Stimulated activated CD4-positive, alpha-beta T cell treated with anti-CD3 and anti-CD28 coated beads, Interleukin-2, amount 100 ng/mL, for 48 hours (primary cell): ENCODE data around the gene DNAJC5.
"Not testable (repeated sequence)": the region's sequence is repeated elsewhere in the genome, so short reads cannot be mapped to it uniquely, and the experiment has no call there.

ENCODE experiments used
- DNase-seq, 2 donors: peaks; one replicate each; pipeline ENCODE4 v3.0.0-alpha.2; 2020

Gene DNAJC5

DNA sequence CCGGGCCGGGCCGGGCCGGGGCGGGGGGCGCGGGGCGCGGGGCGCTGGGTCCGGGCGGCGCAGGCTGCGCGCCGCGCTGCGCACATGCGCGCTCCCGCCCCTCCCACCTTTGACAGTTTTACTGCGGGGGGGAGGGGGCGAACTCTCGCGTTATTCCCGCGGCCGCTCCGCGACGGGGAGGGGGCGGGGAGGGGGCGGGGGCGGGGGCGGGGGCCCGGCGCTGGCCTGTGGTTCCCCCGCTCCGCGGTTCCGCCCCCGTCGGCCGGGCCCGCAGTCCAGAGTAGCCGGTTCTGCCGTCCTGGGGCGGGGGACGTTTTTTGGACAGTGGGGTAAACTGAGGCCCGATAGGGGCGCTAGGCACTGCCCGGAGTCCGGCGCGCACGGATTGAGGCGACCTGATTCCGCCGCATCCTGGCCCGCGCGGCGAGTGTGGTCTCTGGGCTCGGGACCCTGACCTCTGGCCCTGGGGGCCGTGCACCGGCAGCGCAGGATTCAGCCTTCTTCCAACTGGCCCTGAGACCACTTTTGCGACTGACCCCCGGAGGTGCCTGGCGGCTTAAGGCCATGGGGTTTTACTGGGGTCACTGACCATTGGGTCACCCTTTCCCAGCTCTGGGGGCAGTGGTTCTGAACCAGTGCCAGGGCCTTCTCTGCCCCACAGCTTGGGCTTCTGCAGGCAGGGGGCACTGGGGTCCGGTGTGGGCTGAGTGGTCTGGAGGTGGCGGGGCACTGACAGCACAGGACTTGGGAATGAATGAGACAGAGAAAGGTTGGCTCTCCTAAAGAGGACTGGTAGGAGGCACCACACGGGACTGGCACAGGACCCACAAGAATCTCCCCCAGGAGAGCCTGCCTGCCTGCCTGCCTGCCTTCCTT lies 75.2 kb downstream of the DNAJC5 start, which contains the start of gene ZNF512B:
Gene ZNF512B (minus strand): TSS at position 93 of the 876 bp plus-strand sequence. CDS start 1,980 bp downstream, outside the sequence.
- peak; percentile 53 to 55 for DNase-seq

DNA sequence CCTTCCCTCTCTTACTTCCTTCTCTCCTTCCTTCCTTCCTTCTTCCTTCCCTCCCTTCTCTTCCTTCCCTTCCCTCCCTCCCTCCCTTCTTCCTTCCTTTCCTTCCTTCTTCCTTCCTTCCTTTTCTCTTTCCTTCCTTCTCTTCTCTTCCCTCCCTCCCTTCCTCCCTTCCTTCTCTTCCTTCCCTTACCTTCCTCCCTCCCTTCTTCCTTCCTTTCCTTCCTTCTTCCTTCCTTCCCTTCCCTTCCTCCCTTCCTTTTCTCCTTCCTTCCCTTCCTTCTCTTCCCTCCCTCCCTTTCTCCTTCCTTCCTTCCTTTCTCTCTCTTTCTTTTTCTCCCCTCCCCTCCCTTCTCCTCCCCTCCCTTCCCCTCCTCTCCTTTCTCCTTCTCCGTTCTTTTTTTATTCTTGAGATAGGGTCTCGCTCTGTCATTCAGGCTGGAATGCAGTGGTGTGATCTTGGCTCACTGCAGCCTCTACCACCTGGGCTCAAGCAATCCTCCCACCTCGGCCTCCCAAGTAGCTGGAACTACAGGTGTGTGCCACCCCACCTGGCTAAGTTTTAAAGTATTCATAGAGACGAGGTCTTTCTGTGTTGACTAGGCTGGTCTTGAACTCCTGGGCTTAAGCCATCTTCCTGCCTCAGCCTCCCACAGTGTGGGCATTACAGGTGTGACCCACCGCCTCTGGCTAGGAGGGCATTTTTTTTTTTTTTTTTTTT lies 75.9 kb downstream of the DNAJC5 start:
- no peak for DNase-seq

DNA sequence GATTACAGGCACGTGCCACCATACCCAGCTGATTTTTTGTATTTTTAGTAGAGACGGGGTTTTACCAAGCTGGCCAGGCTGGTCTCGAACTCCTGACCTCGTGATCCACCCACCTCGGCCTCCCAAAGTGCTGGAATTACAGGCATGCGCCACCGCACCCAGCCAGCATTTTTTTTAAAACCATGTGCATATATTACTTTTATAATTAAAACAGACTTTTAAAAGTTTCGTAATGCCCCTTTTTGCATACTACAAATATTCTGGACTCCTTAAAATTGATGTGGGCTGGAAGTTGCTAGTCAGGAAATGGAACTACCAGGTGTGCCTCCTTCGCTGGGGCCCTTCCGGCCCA lies 77.0 kb downstream of the DNAJC5 start:
- not testable (repeated sequence) for DNase-seq

DNA sequence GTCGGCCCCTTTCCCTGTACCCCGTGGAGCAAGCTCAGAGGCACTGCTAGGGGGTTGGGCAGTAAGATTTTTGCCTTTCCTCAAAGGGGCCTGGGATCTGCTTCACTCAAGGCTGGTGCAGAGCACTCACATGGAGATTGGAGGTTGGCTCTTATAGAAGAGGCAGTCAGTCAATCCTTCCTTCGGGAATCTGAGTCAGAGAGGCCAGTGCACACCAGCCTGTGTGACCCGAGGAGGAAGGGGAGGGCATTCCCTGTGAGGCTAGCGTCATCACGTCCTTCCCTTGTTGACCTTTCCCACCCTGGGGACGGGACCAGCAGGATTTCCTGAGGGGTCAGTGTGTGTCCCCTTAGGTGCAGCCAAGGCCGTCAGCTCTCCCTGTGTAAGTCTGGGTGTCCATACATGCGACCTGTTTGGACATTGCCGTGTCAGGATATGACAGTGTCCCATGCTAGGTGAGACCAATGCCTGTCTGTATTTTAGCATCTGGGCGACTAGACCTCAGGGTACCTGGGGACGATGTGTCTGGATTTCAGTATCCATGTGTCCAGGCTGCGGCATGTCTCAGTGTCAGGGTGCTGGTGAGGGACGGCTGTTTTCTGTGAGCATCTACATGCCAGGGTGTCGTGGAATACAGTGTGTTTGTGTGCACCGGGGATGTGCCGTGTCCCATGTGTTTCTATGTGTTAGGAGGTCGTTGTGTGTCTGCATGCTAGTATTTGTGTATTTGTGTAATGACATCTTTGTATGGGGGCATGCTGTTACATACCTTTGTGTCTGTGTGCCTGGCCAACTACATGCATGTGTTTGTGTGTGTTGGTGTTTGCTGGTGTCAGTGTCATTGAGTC lies 77.6 kb downstream of the DNAJC5 start:
- DNase-seq = no peak

DNA sequence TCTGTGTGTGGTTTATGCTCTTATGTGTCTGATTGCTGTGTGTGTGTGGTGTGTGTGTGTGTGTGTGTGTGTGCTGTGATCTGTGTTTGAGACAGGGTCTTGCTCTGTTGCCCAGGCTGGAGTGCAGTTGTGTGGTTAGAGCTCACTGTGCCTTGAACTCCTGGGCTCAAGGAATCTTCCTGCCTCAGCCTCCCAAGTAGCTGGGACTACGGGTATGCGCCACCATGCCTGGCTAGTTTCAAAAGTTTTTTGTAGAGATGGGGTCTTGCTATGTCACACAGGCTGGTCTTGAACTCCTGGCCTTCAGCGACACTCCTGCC lies 78.2 kb downstream of the DNAJC5 start:
- no peak for DNase-seq

DNA sequence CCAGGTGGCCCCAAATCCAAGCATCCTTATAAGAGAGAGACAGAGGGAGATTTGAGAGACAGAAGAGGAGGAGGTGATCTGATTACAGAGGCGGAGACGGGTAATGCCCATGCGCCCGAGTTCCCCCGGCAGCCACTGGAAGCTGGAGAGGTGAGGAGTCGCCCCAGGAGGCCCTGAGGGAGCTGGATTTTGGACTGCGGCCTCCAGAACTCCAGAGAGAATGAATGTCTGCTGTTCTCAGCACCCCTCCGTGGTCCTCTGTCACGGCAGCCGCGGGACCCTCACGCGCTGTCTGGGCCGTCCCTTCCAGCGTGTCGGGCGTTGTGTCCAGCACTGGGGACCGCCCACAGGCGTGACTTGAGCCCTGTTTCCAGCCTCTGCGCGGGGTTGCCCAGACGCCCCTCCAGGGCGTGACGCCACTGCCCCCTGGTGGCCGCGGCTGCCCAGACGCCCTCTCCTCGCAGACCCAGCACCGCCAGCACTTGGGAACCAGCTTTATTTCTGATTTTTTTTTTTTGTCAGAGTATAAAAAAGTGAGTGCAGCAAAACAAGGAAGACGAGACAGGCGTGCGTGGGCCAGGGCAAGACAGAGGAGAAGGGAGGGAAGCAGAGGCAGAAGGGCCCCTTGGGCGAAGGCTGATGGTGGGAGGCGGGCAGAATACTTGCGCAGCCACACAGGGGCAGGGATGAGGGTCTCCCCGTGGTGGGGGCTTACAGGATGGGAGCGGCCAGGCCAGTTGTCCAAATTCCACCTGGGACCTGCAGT lies 78.9 kb downstream of the DNAJC5 start:
- peak; percentile 76 to 86 for DNase-seq

DNA sequence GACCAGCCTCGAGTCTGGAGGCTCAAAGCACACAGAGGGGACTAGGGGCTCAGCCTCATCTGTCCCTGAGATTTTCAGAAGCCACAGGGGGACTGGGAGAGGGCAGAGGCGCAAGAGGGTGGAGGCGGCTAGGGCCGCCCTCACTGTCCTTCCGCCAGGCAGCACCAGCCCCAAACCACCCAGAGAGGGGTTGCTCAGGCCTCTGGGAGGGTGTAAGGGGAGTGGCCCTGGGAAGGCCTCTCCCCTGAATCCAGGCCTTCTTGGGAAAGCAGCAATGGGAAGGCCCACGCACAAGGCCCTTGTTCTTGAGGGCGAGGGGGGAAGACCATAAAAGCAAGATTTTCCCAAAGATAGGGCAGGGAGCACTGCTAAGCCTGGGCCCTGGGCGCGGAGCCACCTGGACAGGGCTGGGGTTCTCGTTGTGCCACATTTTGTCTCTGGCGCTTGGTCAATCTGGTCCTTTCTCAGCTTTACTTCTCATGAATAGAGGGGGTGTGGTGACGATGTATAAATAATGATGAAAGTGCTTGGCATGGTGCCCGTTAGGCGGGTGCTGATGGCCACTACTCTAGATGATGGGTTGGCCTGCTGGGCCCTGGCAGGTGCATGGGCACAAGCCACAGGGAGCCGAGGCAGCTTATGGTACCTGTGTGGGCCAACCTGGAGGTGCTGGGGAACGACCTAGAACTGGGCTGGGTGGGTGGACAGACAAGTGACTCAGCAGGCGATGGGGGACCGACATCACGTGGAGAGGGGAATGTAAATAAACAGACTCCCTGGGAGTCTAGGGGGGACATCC lies 79.7 kb downstream of the DNAJC5 start:
- DNase-seq = no peak

DNA sequence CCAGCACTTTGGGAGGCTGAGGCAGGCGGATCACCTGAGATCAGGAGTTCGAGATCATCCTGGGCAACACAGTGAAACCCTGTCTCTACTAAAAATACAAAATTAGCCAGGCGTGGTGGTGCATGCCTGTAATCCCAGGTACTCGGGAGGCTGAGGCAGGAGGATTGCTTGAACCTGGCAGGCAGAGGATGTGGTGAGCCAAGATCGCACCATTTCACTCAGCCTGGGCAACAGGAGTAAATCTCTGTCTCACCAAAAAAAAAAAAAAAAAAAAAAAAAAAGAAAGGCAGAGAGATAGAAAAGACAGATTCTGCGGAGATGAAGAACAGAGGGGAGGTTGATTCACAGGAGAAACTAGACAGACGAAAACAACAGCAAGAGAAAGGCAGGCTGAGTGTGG lies 81.6 kb downstream of the DNAJC5 start:
- DNase-seq = not testable (repeated sequence)

DNA sequence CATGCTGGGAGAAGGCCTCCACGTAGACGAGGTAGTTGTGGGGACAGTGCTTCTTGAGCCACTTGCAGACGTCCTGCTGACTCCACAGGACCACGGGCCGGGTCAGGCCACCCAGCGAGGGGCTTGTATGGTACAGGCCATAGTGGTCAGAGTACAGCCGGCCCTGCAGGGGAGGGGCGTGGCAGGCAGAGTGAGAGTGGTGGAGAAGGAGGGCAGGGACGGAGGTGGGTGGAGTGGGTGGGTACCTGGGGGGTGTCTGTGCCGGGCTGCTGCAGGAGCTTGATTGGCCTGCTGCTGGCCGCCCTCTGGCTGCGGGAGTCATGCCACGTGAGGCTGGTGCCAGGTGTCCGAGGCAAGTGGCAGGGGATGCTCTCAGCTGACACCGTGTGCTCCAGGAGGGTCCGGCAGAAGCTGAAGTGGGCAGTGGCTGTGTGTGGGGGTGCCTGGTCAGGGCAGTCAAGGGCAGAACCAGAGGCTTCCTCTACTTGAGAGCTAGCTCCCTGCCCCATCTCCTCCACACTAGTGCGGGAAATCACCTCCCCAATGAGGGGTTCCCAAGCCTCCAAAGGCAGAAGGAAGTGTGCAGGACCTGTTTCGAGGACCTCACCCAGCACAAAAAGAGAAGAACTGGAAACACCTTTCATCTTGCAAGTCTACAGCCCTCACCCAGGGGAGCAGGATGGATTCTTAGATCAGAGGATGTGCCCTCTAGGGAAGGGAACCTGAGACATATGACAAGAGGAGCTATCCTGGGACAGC lies 82.2 kb downstream of the DNAJC5 start:
- DNase-seq = no peak

DNA sequence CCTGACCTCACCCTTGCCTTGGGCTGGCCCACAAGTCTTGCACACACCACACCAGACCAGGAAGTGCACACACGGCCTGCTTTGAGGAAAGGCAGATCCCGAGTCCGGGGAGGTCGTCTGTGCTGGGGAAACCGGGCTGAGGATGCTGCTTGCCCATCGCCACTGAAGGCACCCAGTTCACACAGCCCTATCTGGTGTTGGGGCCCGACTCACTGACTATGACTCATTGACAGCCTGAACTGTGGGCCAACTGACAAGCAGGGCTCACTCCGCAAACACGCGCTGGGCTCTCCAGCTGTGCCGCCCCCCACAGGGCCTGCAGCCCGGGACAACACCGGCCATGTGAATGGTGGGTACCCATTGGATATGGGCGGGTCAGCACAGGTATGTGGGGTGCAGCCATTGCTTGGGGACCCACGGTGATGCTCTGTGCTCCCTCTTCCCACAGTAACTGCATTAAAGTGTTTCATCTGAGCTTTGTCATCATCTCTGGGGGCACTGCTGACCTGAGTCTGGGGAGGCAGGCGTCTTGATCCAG lies 82.9 kb downstream of the DNAJC5 start:
- peak; percentile 48 to 54 for DNase-seq

DNA sequence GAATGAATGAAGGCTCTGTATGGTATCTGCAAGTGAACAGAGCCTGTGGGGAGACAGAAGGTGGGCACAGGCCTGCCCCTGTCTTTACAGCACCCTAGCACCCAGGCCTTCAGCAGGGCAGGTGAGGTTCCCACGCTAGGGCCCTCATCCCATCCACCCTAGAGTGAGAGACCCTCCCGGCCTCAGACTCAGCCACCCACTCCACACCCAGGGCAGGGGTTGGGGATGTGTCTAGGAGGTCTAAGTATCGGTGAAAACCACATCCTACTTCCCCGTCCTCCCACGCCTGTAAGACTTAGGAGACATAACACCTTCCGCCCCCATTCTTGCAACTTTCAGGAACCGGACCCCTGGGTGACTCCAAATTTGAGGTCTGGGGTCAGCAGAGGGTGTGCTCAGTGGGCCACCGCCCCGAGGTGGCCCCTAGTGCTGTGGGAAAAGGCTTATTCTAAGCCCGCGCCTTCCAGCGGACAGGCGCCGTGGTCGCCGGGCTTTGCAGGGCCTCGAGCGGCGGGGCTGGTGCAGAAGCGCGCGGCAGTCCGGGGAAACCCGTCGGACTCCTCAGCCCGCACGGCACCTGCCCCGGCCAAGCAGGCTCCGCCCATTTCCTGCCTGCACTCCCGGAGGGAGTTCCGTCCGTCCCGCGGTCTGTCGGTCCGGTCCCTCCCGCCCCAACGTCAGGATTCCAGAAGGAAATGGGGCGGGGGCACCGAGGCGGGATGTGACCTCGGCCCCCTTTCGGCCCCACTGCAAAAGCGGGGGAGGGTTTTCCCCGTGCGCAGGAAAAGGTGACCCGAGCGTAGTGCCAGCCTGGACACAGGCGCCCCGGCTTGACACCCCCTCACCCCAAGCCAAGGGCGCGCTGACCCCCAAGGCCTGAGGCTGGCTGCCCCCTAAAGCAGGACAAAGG lies 83.6 kb downstream of the DNAJC5 start:
- DNase-seq = peak; percentile 58 to 59

DNA sequence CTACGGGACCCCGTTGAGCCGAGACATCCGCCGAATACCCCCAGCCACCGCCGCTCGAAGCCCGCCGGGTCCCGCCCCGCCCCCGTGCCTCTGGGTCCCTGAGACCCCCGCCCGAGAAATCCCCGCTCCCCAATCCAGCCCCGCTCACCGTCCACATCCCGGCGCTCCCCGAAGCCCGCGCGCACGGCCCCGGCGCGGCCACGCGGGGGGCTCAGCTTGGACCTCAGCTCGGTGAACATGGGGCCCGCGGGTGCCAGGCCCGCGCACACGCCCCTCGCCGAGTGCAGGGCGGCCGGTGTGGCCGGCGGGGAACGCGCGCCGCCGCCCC lies 84.3 kb downstream of the DNAJC5 start:
- DNase-seq = no peak

DNA sequence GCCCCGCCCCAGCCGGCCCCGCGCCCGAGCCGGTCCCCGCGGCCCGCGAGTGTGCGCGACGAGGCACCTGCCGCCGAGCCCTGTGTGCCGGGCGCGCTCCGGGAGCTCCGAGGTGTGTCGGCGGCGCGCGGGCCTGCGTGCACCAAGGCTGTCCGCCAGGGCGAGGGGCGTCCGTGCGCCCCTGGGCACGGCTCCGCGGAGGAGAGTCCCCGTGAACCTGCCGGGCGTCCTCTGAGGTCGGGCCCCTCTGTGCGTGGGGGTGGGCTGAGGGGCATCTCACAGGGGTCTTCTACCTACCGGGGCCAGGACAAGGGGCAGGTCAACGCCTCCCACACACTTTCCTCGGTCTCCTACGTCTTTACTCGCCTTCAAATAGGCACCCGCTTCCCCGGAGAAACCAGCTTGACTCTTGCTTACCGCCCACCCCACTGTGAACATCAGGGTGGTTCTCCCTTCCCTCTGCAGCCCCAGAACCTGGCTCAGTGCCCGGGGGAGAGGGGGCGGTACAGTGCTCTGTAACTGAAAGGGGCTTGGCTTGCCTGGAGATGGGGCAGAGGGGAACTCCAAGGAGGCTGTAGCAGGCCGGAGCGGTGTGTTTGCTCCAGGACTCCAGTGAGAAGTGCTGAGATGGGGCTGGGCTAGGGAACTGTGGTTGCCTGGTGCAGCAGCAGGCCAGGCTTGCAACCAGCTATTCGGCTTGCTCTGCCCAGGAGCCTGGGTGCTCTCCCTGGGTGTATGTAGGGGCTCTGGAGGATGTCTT lies 84.8 kb downstream of the DNAJC5 start, which contains the start of gene SAMD10:
Gene SAMD10 (minus strand): TSS at position 86 of the 760 bp plus-strand sequence. CDS start 175 bp downstream, outside the sequence.
- DNase-seq = peak; percentile 70 to 76

DNA sequence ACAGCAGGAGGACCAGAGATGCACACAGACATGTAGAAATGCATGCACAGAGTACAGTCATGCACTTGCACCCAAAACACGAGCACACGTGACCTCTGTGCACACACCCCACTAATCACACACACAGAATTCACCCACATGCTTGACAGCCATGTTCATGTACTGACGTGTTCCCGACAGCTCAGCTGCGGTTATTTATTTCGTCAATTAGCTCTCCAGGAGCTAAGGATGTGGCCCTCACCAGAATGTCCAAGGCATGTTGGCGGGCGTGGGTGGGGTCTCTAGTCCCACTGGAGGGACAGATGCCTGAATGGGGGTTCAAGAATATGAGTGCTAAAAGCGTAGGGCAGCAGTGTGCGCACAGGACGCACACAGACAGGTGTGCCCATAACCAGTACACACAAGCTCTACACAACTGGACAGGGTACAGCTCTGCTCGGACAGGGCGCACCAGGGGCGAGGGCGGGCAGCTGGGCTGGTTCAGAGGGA lies 85.4 kb downstream of the DNAJC5 start:
- peak; percentile 24 to 28 for DNase-seq

DNA sequence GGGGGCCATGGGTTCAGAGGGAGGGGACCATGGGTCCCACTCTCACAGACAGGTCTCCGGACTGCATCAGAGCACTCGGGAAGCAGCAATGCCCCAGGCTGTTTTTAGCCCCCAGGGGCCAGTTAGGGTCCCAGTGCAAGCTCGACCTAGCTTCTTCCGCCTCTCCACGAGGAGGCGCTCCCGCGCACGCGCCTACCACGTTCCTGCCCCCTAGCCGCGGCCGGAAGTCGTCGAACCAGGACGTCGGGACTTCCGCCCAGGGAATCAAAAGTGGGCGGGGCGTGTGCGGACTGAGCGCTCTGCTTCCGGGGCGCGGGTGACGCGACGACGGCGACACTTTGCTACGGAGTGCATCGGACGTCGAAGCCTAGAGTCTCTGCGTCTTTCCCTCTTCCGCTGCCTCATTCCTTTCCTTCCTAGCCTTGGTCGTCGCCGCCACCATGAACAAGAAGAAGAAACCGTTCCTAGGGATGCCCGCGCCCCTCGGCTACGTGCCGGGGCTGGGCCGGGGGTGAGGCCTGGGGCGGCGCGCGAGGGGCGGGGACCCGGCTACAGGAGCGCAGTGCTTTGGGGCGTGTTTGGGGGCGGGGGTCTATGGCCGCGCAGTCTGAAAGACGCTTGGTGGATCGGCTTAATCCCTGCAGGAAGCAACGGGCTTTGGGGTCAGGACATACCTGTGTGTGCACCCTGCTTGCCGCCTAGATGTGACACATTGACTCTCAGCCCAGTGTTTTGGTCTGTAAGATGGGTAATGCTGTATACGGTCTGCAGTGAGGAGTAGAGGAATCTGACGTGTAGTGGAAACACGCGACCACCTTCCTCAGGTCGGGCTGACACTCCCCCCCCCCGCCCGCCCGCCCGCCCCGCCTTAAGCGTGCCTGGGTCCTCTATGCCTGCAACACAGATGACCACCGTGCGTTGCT lies 86.1 kb downstream of the DNAJC5 start, which contains the start of gene PRPF6:
Gene PRPF6 (plus strand): TSS at position 327 of the 923 bp plus-strand sequence. CDS start 114 bp downstream, at position 441.
- peak; percentile 90 to 93 for DNase-seq

DNA sequence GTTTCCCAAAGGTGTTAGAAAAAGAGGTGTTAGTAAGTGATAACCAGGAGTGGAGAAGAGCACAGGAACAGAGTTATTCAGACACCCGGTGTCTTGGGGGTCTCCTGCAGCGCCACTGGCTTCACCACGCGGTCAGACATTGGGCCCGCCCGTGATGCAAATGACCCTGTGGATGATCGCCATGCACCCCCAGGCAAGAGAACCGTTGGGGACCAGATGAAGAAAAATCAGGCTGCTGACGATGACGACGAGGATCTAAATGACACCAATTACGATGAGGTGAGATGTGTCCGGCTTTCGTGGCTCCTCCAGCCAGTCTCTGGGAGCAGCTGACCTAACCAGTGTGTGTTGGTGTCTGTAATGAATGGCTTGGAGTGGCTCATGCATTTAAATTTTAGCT lies 88.0 kb downstream of the DNAJC5 start:
- DNase-seq = no peak
